Stimulated activated CD4-positive, alpha-beta T cell treated with anti-CD3 and anti-CD28 coated beads, Interleukin-4, amount 100 ng/mL, for 48 hours (primary cell): ENCODE measurements around the gene AGPAT3.

Source experiments
- DNase-seq, 2 donors: peaks; one replicate each; pipeline ENCODE4 v3.0.0-alpha.2; 2020; ENCODE audit warnings: low read depth in 2 of 2

AGPAT3 gene

GRCh38 chr21:43954896-43955295, 89.9 kb downstream of the AGPAT3 start:
- no peak for DNase-seq

GRCh38 chr21:43956019-43956669, 91.1 kb downstream of the AGPAT3 start:
- DNase-seq = no peak

GRCh38 chr21:43956670-43957035, 91.6 kb downstream of the AGPAT3 start:
- no peak for DNase-seq

GRCh38 chr21:43957128-43957571, 92.1 kb downstream of the AGPAT3 start:
- no peak for DNase-seq

DNA sequence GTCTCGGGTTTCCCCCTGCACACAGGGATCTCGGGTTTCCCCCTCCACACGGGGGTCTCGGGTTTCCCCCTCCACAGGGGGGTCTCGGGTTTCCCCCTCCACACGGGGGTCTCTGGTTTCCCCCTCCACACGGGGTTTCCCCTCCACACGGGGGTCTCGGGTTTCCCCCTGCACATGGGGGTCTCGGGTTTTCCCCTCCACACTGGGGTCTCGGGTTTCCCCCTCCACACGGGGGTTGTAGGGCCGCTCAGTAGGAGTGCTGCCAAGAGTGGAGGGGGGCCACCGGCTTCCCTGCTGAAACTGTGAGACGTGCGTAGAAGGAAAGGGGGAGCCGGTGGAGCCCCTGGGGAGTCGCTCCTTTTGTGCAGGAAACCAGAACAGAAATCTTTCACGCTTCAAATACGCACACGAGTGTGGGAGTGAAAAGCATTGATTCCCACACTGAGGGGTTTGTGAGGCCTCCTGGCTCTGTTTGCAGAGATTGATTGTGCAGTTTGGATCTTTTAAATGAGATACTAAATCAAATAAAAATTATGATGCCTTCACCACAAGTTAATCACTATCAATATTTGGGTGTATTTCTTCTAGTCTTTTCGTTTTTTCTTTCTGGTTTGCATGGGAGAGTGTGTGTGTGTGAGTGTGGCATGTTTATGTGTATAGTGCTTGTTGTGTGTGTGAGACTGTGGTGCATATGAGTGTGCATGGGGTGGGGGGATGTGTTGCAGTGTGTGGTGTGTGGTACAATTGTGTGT, 92.8 kb downstream of the AGPAT3 start:
- no peak for DNase-seq

DNA sequence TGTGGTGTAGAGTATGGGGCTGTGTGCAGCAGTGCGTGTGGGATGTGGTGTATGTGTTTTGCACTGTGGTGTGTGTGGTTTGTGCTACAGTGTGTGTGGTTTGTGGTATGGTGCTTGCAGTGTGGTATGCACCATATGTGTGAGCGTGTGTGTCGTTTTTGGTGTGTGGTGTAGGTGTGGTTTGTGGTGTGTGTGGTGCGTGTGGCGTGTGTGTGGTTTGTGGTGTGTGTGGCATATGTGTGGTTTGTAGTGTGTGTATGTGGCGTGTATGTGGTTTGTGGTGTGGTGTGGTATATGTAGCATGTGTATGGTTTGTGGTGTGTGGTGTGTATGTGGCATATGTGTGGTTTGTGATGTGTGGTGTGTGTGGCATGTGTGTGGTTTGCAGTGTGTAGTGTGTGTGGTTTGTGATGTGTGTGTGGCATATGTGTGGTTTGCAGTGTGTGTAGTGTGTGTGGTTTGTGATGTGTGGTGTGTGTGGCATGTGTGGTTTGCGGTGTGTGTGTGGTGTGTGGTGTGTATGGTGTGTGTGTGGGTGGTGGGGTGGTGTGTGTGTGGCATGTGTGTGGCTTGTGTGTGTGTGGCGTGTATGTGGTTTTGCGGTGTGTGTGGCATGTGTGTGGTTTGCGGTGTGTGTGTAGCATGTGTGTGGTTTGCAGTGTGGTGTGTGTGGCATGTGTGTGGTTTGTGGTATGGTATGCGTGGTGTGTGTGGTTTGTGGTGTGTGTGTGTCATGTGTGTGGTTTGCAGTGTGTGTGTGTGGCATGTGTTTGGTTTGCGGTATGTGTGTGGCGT, 93.5 kb downstream of the AGPAT3 start:
- peak in 1 of 2 donors; percentile 5 for DNase-seq

DNA sequence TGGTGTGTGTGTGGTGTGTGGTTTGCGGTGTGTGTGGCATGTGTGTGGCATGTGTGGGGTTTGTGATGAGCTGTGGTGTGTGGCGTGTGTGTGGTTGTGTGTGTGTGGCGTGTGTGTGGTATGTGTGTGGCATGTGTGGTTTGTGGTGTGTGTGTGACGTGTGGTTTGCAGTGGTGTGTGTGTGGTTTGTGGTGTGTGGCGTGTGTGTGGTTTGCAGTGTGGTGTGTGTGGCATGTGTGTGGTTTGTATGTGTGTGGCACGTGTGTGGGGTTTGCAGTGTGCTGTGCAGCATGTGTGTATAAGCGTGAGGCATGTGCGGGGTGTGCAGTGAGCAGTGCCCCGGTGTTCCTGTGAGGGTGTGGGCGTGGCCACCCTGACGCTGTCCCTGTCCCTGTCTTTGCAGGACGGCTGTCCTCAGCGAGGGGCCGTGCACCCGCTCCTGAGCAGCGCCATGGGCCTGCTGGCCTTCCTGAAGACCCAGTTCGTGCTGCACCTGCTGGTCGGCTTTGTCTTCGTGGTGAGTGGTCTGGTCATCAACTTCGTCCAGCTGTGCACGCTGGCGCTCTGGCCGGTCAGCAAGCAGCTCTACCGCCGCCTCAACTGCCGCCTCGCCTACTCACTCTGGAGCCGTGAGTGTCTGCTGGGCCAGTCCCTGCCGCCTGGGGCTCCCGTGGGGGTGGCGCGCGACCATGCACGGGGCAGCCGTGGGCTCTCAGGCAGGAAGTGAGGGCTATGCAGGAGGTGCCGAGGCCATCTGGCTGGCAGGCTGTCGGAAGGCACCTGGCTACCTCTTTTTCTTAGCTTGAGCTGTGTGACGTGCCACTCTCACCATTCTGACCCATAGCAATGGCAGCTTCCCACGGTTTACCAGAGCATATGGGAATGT, 94.5 kb downstream of the AGPAT3 start:
- no peak for DNase-seq

DNA sequence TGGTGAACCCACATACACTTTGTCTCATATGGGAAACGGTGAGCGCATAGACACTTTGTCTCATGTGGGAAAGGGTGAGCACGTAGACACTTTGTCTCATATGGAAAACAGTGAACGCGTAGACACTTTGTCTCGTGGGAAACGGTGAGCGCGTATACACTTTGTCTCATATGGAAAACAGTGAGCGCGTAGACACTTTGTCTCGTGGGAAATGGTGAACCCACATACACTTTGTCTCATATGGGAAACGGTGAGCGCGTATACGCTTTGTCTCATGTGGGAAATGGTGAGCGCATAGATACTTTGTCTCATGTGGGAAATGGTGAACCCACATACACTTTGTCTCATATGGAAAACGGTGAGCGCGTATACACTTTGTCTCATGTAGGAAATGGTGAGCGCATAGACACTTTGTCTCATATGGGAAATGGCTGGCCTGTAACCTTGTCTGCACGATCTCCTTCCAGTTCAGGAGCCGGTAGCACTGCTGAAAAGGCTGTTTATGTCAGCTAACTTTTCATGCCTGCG, 96.4 kb downstream of the AGPAT3 start:
- DNase-seq = no peak

DNA sequence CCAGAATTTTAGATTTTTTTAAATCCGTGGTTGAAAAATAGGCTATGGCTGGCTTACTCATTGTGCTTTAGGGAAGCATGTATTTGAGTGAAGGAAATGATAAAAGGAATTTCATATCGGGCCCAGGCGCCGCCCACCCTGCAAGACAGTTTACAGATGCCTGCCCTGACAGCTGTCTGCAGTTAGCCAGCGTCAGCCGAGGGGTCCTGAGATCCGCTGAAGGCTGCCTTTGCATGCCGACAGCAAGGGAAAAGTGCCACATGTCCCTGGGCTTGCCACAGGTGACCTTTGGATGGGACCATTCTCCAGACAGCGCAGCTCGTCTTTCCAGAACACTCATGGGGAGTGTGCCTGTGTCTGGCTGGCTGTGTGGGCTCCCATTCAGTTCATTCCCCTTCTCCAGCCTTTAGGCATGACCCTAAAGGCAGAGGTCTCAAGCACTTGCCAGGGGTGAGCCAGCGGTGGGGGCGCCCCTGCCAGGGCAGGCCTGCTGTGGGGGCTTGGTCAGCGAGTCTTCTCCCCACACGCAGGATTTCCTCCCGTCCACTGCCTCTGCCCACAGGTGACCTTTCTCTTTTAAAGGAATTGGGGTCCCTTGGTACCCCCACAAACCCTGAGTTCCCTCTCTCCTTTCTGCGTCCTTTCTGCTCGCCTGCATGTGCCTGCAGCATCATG, 101.0 kb downstream of the AGPAT3 start:
- no peak for DNase-seq

- DNase-seq = no peak
These were observed 102.0 kb downstream of the AGPAT3 start for GRCh38 chr21:43966946-43967512.

GRCh38 chr21:43967981-43968380, 103.0 kb downstream of the AGPAT3 start:
- DNase-seq = no peak

DNA sequence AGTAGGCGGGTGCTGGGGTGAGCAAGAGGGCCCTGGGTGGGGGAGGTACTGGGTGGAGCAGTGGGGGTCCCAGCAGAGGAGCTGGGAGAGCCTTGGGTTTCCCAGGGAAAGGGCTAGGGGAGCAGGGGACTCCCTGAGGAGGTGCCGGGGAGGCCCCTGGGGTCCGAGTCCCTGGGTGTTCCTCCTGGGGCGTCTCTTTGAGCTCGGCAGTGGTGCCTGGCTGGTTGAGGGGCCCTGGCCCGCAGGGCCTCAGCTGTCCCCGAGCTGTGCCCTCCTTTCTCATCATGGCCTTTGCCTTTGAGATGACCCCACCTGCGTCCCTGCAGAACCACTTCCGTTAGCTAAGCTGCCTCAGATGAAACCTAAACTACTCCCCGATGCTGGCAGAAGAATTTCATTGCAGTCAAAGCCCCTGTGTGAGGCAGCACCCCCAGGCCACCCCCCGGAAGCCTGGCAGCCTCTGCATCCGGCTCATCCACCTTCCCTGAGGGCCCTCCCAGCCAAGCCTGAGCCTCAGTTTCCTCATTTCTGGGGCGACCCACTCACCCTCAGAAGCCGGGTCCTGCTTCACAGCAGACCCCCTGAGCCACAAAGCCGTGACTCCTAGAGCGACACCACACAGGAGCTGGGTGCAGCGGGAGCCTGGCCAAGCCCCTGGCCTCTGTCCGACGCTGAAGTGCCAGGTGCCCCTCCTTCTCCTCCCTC, 103.5 kb downstream of the AGPAT3 start:
- no peak for DNase-seq

DNA sequence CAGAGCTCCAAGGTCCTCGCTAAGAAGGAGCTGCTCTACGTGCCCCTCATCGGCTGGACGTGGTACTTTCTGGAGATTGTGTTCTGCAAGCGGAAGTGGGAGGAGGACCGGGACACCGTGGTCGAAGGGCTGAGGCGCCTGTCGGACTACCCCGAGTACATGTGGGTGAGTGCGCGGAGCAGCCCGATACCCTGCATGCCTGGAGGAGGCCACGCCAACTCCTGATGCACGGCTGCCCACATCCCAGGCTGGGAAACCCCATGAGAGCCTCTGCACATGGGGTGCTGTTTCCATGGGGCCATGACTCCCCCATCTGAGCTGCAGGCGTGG, 104.1 kb downstream of the AGPAT3 start:
- DNase-seq = no peak

- no peak for DNase-seq
These were observed 105.5 kb downstream of the AGPAT3 start for GRCh38 chr21:43970551-43970950.

- DNase-seq = no peak
These were observed 106.4 kb downstream of the AGPAT3 start for GRCh38 chr21:43971201-43971991.

GRCh38 chr21:43971992-43972255, 106.9 kb downstream of the AGPAT3 start:
- no peak for DNase-seq

GRCh38 chr21:43972850-43973633, 108.0 kb downstream of the AGPAT3 start:
- DNase-seq = no peak

- DNase-seq = no peak
These were observed 108.6 kb downstream of the AGPAT3 start for GRCh38 chr21:43973634-43973955.
